Measurements from ENCODE around the gene CNKSR3. TPM values are rescaled to one million over a fixed set of nuclear protein-coding genes. Genes with fewer than 3 reads are reported as not detected.

The CNKSR3 gene
- total RNA-seq, 4 donors from 2014 or later: 10.4 to 23.9 (median 19.6) TPM

DNA sequence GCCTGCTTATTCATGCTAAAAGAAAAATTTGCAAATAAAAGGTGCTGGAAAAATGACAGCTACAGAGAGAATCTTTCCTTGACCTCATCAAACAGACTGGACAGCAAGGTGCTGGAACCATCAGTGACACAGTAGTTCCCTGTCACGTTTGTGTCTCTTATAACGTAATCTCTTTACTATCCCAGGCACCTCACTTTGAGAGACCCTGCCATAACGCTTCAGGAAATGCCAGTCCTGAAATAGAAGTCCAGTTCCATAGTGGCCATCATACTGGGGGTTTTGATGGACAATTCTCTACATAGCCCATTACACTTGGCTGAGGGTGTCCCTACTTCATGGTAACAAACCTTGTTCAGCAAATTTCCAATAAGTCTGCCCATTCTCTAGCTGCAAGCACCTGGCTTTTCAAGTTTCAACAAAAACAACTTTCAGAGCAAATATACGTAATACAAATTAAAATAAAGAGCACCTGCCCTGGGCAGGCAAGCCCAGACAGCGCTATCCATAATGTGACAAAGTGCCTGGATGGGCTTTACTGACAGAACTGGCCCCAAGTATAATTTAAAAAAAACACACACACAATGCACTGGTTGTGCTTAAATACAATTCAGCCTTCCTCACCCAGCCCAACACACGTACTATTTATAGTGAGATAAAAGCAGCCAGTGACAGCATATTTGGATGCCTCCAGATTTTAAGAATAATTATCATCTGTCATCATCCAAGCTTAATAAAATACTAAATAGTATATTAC is 38.7 kb downstream of the CNKSR3 start:
- Histone ChIP-seq H3K36me3 (no peaks in the 10 kb centered on the region), H3K27me3 (no peaks in the 10 kb centered on the region), H3K4me3 (no peak overlapping the region), H3K4me1 (peaks cover 11 to 45% (median 29%) of the 10 kb centered on the region in 4 donors), H3K9me3 (no peaks in the 10 kb centered on the region), H3K27ac (replicated peaks in 1 of 4) (peak overlapping the region; percentile 44 to 70 (median 58))
- WGBS: 50% methylated on average over 6 of the region's 6 CpGs
- intact Hi-C loops (cut with DNase I): no loop called here
- TF ChIP-seq, protein P1, sequence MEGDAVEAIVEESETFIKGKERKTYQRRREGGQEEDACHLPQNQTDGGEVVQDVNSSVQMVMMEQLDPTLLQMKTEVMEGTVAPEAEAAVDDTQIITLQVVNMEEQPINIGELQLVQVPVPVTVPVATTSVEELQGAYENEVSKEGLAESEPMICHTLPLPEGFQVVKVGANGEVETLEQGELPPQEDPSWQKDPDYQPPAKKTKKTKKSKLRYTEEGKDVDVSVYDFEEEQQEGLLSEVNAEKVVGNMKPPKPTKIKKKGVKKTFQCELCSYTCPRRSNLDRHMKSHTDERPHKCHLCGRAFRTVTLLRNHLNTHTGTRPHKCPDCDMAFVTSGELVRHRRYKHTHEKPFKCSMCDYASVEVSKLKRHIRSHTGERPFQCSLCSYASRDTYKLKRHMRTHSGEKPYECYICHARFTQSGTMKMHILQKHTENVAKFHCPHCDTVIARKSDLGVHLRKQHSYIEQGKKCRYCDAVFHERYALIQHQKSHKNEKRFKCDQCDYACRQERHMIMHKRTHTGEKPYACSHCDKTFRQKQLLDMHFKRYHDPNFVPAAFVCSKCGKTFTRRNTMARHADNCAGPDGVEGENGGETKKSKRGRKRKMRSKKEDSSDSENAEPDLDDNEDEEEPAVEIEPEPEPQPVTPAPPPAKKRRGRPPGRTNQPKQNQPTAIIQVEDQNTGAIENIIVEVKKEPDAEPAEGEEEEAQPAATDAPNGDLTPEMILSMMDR (IDR thresholded peaks at IDR 0.05): no peak
- no peak for TF ChIP-seq EP300 (IDR thresholded peaks at IDR 0.05)
- no peak for TF ChIP-seq POLR2A (IDR thresholded peaks at IDR 0.05; ENCODE audit: low read depth)
- no peak for TF ChIP-seq POLR2AphosphoS5 (IDR thresholded peaks at IDR 0.05)
- no peak for DNase-seq (ENCODE audit: extremely low spot score)

DNA sequence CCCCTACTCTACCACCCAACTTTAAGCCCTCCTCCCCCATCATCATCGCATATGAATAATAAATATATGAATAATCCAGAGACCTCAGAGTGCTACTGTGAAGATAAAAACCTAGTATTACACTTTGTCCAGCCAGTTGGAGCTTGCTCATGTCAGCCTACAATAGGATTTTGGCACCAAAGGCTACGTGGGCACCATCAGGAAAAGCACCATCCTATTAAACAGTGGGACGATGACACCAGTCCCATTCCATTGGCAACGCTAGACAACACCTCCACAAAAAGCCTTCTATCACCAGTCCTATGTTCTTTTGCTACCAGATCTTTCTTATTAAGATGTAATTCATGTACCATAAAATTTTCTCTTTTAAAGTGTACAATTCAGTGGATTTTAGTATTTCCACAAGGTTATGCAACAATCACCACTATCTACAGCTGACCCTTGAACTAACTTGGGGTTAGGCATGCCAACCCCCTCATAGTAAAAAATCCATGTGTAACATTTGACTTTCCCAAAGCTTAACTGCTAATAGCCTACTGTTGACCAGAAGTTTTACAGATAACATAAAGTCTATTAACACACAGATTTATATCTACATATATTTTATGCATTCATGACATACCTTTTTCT is 41.1 kb downstream of the CNKSR3 start:
- Histone ChIP-seq H3K27ac (replicated peaks in 1 of 4) (no peak overlapping the region), H3K9me3 (no peaks in the 10 kb centered on the region), H3K27me3 (no peaks in the 10 kb centered on the region), H3K4me3 (no peak overlapping the region), H3K4me1 (peaks cover 11 to 33% (median 17%) of the 10 kb centered on the region in 4 donors), H3K36me3 (no peaks in the 10 kb centered on the region)
- WGBS: 98% methylated on average over 4 of the region's 4 CpGs
- intact Hi-C loops (cut with DNase I): no loop called here
- DNase-seq (ENCODE audit: extremely low spot score): no peak
- TF ChIP-seq POLR2AphosphoS5 (IDR thresholded peaks at IDR 0.05): no peak
- TF ChIP-seq POLR2A (IDR thresholded peaks at IDR 0.05; ENCODE audit: low read depth): no peak
- TF ChIP-seq, protein P1 (IDR thresholded peaks at IDR 0.05): no peak
- no peak for TF ChIP-seq EP300 (IDR thresholded peaks at IDR 0.05)

GRCh38 chr6:154468760-154469159 is 41.7 kb downstream of the CNKSR3 start:
- WGBS: 83% methylated on average over 3 of the region's 3 CpGs

GRCh38 chr6:154466971-154467679 is 43.4 kb downstream of the CNKSR3 start:
- no peak overlapping the region for H3K27ac ChIP-seq (replicated peaks in 1 of 4)
- no peaks in the 10 kb centered on the region for H3K36me3 ChIP-seq
- H3K9me3 ChIP-seq: no peaks in the 10 kb centered on the region
- H3K27me3 ChIP-seq: no peaks in the 10 kb centered on the region
- no peak overlapping the region for H3K4me3 ChIP-seq
- TF ChIP-seq POLR2AphosphoS5 (IDR thresholded peaks at IDR 0.05) (no peak), EP300 (IDR thresholded peaks at IDR 0.05) (no peak), POLR2A (IDR thresholded peaks at IDR 0.05; ENCODE audit: low read depth) (no peak)
- TF ChIP-seq, protein P1 (IDR thresholded peaks at IDR 0.05): no peak
- peaks cover 18 to 31% (median 25%) of the 10 kb centered on the region in 4 donors for H3K4me1 ChIP-seq
- no peak for DNase-seq (ENCODE audit: extremely low spot score)
- WGBS: 88% methylated on average over 9 of the region's 9 CpGs
- intact Hi-C loops (cut with DNase I): no loop called here

More at GRCh38 chr6:154468760-154469159, 41.7 kb downstream of the CNKSR3 start:
- Histone ChIP-seq H3K4me1 (peaks cover 17 to 33% (median 22%) of the 10 kb centered on the region in 4 donors), H3K36me3 (no peaks in the 10 kb centered on the region), H3K4me3 (no peak overlapping the region), H3K27ac (replicated peaks in 1 of 4) (no peak overlapping the region), H3K27me3 (no peaks in the 10 kb centered on the region), H3K9me3 (no peaks in the 10 kb centered on the region)
- TF ChIP-seq POLR2A (IDR thresholded peaks at IDR 0.05; ENCODE audit: low read depth) (no peak), POLR2AphosphoS5 (IDR thresholded peaks at IDR 0.05) (no peak), EP300 (IDR thresholded peaks at IDR 0.05) (no peak)
- TF ChIP-seq, protein P1 (IDR thresholded peaks at IDR 0.05): no peak
- DNase-seq (ENCODE audit: extremely low spot score): no peak
- intact Hi-C loops (cut with DNase I): no loop called here
